Endothelial cell of umbilical vein (primary cell): ENCODE data around the gene RBMS2. TPM values are rescaled to one million over a fixed set of nuclear protein-coding genes. Genes with fewer than 3 reads are reported as not detected.

Experiments
- BruUV-seq: library from RNA; stranded (reverse); fragments of 400-500 nt; replicated peaks from 2 replicates; lab custom pipeline; 2021; lab: Mats Ljungman, UMichigan
- CTCF ChIA-PET: fragments of 300-600, 350-600 bp; sonication (Branson Sonifier 250); formaldehyde crosslinking; loops from one replicate; lab custom pipeline; 2021; ENCODE audit warnings: antibody characterized with exemption, inconsistent platforms; lab: Charles Lee
- POLR2A ChIA-PET: fragments of 300-600, 350-600 bp; sonication (Branson Sonifier 250); formaldehyde crosslinking; loops from one replicate; lab custom pipeline; 2021; ENCODE audit warnings: antibody characterized with exemption, inconsistent platforms; lab: Charles Lee
- DNase-seq: peaks from one replicate; pipeline ENCODE4 v3.0.0-alpha.2; 2011; ENCODE audit warnings: low read depth, low spot score
- FAIRE-seq: peaks from 2 replicates; lab custom pipeline; 2011; peaks lifted over from hg19 to GRCh38; lab: Jason Lieb, UNC
- H2AFZ ChIP-seq: 2 replicates; pipeline ENCODE4 v1.6.0; 2012; ENCODE audit warnings: low read depth, low read length, control low read depth, inconsistent platforms
- H3K27ac ChIP-seq: 2 replicates; pipeline ENCODE4 v1.5.1; 2011; ENCODE audit warnings: low read depth, mild to moderate bottlenecking, control low read depth, low read length, moderate library complexity; ENCODE audit not compliant: insufficient read depth
- H3K27me3 ChIP-seq, 2 experiments: 2 replicates each; pipeline versions ENCODE4 v1.6.0 to v1.6.1; 2011; ENCODE audit warnings: low read length in 2 of 2, mixed read lengths in 1 of 2; ENCODE audit not compliant: control insufficient read depth in 2 of 2, insufficient read depth in 2 of 2
- H3K36me3 ChIP-seq, 2 experiments: 2 replicates in 1 of 2; 3 replicates in 1 of 2; pipeline ENCODE4 v1.5.1; 2011; ENCODE audit warnings: low read length in 2 of 2, mild to moderate bottlenecking in 1 of 2, moderate library complexity in 1 of 2; ENCODE audit not compliant: control insufficient read depth in 2 of 2, insufficient read depth in 2 of 2; ENCODE audit errors: extremely low read depth in 1 of 2
- H3K4me1 ChIP-seq: 3 replicates; pipeline ENCODE4 v1.5.1; 2011; ENCODE audit warnings: mild to moderate bottlenecking, low read length; ENCODE audit not compliant: control insufficient read depth, insufficient read depth; ENCODE audit errors: extremely low read depth
- H3K4me2 ChIP-seq: 2 replicates; pipeline ENCODE4 v1.6.1; 2011; ENCODE audit warnings: low read length, control low read depth, mixed read lengths; ENCODE audit not compliant: insufficient read depth
- H3K4me3 ChIP-seq, 3 experiments: fragments of 200-600 bp in 1 of 3; sonication (generic), shearing (Covaris generic) in 1 of 3; replicated peaks in 1 of 3; 2 replicates each; pipeline ENCODE4 v1.5.1; 2011 to 2016; ENCODE audit warnings: control low read depth in 3 of 3, low read length in 3 of 3, mild to moderate bottlenecking in 2 of 3, inconsistent platforms in 1 of 3, low read depth in 1 of 3, moderate library complexity in 1 of 3; ENCODE audit not compliant: insufficient read depth in 1 of 3
- H3K79me2 ChIP-seq: 2 replicates; pipeline ENCODE4 v1.6.0; 2012; ENCODE audit warnings: low read length, inconsistent platforms; ENCODE audit not compliant: control insufficient read depth, insufficient read depth
- H3K9ac ChIP-seq: replicated peaks from 2 replicates; pipeline ENCODE3; 2011; ENCODE audit warnings: low read length, control low read depth; ENCODE audit not compliant: insufficient read depth; ENCODE audit errors: extremely low read depth
- H3K9me1 ChIP-seq: replicated peaks from 3 replicates; pipeline ENCODE4 v1.6.0; 2011; ENCODE audit warnings: mild to moderate bottlenecking, low read length; ENCODE audit not compliant: control insufficient read depth, insufficient read depth; ENCODE audit errors: extremely low read depth
- H3K9me3 ChIP-seq: replicated peaks from 2 replicates; pipeline ENCODE4 v1.5.1; 2012; ENCODE audit warnings: low read length, inconsistent platforms; ENCODE audit not compliant: control insufficient read depth, insufficient read depth
- H4K20me1 ChIP-seq: replicated peaks from 2 replicates; pipeline ENCODE3; 2011; ENCODE audit warnings: mild to moderate bottlenecking, low read length; ENCODE audit not compliant: control insufficient read depth, insufficient read depth; ENCODE audit errors: extremely low read depth
- EZH2 ChIP-seq: IDR thresholded peaks from 2 replicates; pipeline ENCODE4 v1.6.1; 2012; ENCODE audit warnings: borderline replicate concordance, low read depth, mild to moderate bottlenecking, moderate library complexity, low read length, inconsistent platforms; ENCODE audit not compliant: severe bottlenecking
- FOS ChIP-seq: IDR thresholded peaks from 2 replicates; pipeline ENCODE4 v1.6.1; 2011; ENCODE audit warnings: mild to moderate bottlenecking, low read length, moderate library complexity, borderline replicate concordance; ENCODE audit not compliant: insufficient read depth
- GATA2 ChIP-seq: IDR thresholded peaks from 2 replicates; pipeline ENCODE4 v1.7.0; 2011; ENCODE audit warnings: low read depth, mild to moderate bottlenecking, moderate library complexity, mixed read lengths, low read length; ENCODE audit not compliant: insufficient read length, insufficient read depth
- JUN ChIP-seq: IDR thresholded peaks from 2 replicates; pipeline ENCODE4 v1.6.1; 2011; ENCODE audit warnings: borderline replicate concordance, low read depth; ENCODE audit not compliant: insufficient read length, insufficient read depth
- MYC ChIP-seq: IDR thresholded peaks from one replicate; pipeline ENCODE4 v1.6.1; 2011; ENCODE audit warnings: mild to moderate bottlenecking, low read depth, low read length
- POLR2A ChIP-seq: IDR thresholded peaks from 2 replicates; pipeline ENCODE4 v1.6.1; 2012; ENCODE audit warnings: low read depth, mild to moderate bottlenecking, control low read depth, low read length
- POLR2AphosphoS5 ChIP-seq: IDR thresholded peaks from 2 replicates; pipeline ENCODE4 v1.6.1; 2012; ENCODE audit warnings: low read depth, mild to moderate bottlenecking, control low read depth, low read length, moderate library complexity; ENCODE audit not compliant: insufficient read depth
- dilution Hi-C: fragments of 300-500 bp; cut with MboI; formaldehyde crosslinking; loops from one replicate; pipeline ENCODE4 v1.15.0; 2019; ENCODE audit warnings: low sequenced_read_pairs; ENCODE audit not compliant: extremely low pct_ligation_motif_present
- intact Hi-C: fragments of 100-400 bp; cut with micrococcal nuclease; formaldehyde crosslinking; loops from one replicate; pipeline ENCODE4 v1.10.0; 2022
- polyA plus RNA-seq, 4 experiments: library from polyadenylated mRNA; depleted of rRNA in 3 of 4; stranded (reverse) in 3 of 4; unstranded in 1 of 4; fragments of >200 nt; gene quantifications; 2 replicates each; pipeline versions ENCODE4 v1.2.1 to v1.2.3, GENCODE V29; 2011 to 2012; ENCODE audit warnings: missing spikeins in 1 of 4
- total RNA-seq: library from RNA; stranded (reverse); gene quantifications from 2 replicates; pipeline ENCODE4 v1.2.3, GENCODE V29; 2021
- TF ChIP-seq, protein P1 (sequence below), 2 donors: IDR thresholded peaks; 1 replicate in 1 of 2; 2 replicates in 1 of 2; pipeline ENCODE4 v1.5.1; 2011; ENCODE audit warnings: low read length in 2 of 2, mild to moderate bottlenecking in 2 of 2, moderate library complexity in 2 of 2, control low read depth in 1 of 2, inconsistent platforms in 1 of 2, low read depth in 1 of 2; ENCODE audit not compliant: insufficient read depth in 1 of 2; ENCODE audit errors: extremely low read depth in 1 of 2
- TF ChIP-seq, protein P2 (sequence below): IDR thresholded peaks from 2 replicates; pipeline ENCODE4 v1.6.1; 2011; ENCODE audit not compliant: insufficient read depth, insufficient read length

RBMS2 gene
- total and polyA plus RNA-seq, 2 donors (not counting 3 experiments of a cell fraction or from before 2014, with no cell fraction given) = 66.8 to 103 TPM

DNA sequence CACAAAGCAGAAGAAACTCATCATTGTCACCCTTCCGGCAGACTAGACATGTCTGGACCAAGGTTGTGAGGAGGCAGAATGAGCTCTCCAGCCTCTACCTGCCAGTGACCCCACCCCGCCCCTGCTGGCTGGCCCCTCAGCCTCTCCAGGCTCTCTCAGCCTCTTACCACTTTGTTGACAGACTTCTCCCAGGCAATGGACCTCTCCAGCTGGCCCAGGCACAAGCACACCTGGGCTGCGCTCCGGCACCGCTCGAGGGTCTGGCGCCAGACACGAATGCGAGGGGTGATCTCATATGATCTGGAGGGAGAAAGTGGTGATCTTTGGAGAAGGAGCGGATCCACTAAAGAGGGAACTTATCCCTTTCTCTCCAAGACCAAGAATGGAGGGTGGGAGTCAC lies 78.2 kb downstream of the RBMS2 start:
- H3K36me3 ChIP-seq = peaks cover 41 to 56% of the 10 kb centered on the region in 2 experiments
- H3K27ac ChIP-seq = no peak overlapping the region
- H3K27me3 ChIP-seq = no peaks in the 10 kb centered on the region
- H2AFZ ChIP-seq = no peak overlapping the region
- no TSS peak for BruUV-seq
- H3K4me1 ChIP-seq = no peaks in the 10 kb centered on the region
- H3K9ac ChIP-seq = no peak overlapping the region
- TF ChIP-seq GATA2 (no peak), JUN (no peak), POLR2A (no peak), FOS (no peak), EZH2 (no peak), MYC (no peak), POLR2AphosphoS5 (no peak)
- TF ChIP-seq, protein P1, sequence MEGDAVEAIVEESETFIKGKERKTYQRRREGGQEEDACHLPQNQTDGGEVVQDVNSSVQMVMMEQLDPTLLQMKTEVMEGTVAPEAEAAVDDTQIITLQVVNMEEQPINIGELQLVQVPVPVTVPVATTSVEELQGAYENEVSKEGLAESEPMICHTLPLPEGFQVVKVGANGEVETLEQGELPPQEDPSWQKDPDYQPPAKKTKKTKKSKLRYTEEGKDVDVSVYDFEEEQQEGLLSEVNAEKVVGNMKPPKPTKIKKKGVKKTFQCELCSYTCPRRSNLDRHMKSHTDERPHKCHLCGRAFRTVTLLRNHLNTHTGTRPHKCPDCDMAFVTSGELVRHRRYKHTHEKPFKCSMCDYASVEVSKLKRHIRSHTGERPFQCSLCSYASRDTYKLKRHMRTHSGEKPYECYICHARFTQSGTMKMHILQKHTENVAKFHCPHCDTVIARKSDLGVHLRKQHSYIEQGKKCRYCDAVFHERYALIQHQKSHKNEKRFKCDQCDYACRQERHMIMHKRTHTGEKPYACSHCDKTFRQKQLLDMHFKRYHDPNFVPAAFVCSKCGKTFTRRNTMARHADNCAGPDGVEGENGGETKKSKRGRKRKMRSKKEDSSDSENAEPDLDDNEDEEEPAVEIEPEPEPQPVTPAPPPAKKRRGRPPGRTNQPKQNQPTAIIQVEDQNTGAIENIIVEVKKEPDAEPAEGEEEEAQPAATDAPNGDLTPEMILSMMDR (IDR thresholded peaks at IDR 0.05; ENCODE audit: extremely low read depth in 1 of 2, insufficient read depth in 1 of 2, low read depth in 1 of 2, low read length in 2 of 2) = no peak
- TF ChIP-seq, protein P2, sequence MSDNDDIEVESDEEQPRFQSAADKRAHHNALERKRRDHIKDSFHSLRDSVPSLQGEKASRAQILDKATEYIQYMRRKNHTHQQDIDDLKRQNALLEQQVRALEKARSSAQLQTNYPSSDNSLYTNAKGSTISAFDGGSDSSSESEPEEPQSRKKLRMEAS = no peak
- no peaks in the 10 kb centered on the region for H4K20me1 ChIP-seq
- no peak for DNase-seq
- POLR2A ChIA-PET = no interaction called here
- CTCF ChIA-PET = interaction anchor here (4.1 kb wide), 1 partner anchor 37 kb away, joined by 14 read pairs; no protein-coding TSS in a partner anchor
- H3K4me3 ChIP-seq = no peak overlapping the region
- H3K79me2 ChIP-seq = no peaks in the 10 kb centered on the region
- dilution Hi-C loops = no loop called here
- H3K9me3 ChIP-seq = no peaks in the 10 kb centered on the region
- no peak overlapping the region for H3K4me2 ChIP-seq
- intact Hi-C loops = no loop called here
- no peaks in the 10 kb centered on the region for H3K9me1 ChIP-seq
- FAIRE-seq = no peak
